Measurements from ENCODE around the gene PIEZO1. TPM values are rescaled to one million over a fixed set of nuclear protein-coding genes. Genes with fewer than 3 reads are reported as not detected.

PIEZO1 gene
- total RNA-seq, 2 donors from 2014 or later: 156 to 202 TPM

GRCh38 chr16:88820385-88821025, 35.5 kb upstream of the PIEZO1 start:
- peaks cover 0 to 8% of the 10 kb centered on the region in 2 donors for H3K36me3 ChIP-seq
- intact Hi-C loops (cut with DNase I): no loop called here
- no peaks in the 10 kb centered on the region for H3K4me1 ChIP-seq (replicated peaks)
- no peak overlapping the region for H3K27ac ChIP-seq
- no peak for DNase-seq (ENCODE audit: low spot score)
- H3K4me3 ChIP-seq: no peak overlapping the region
- no peaks in the 10 kb centered on the region for H3K9me3 ChIP-seq
- H3K27me3 ChIP-seq (replicated peaks; ENCODE audit: insufficient read depth): no peaks in the 10 kb centered on the region
- 90% methylated on average over 20 of the region's 20 CpGs for WGBS
- no peak for TF ChIP-seq POLR2AphosphoS5 (IDR thresholded peaks at IDR 0.05)
- TF ChIP-seq CTCF (IDR thresholded peaks at IDR 0.05): no peak
- no peak for TF ChIP-seq POLR2A (IDR thresholded peaks at IDR 0.05)

DNA sequence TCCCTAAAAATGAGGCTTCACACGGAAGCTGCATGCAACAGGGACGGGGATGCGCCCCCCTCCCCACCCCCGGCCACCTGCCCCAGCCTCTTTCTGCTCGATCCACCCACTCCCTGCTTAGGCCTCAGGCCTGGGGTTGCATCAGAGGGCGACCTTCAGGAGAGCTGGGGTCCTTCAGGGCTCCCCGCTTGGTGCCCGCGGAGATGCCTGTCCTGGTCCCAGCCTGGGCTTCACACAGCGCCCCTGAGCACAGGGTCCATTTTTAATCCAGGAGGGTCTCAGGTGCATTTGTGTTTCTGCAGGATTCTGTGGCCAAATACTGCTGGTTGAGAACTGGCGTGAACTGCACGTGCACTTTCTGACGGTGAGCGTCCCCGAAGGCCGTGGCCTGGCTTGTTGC, 34.1 kb upstream of the PIEZO1 start:
- Histone ChIP-seq H3K36me3 (peaks cover 0 to 8% of the 10 kb centered on the region in 2 donors), H3K4me1 (replicated peaks) (no peaks in the 10 kb centered on the region), H3K4me3 (no peak overlapping the region), H3K9me3 (no peaks in the 10 kb centered on the region), H3K27me3 (replicated peaks; ENCODE audit: insufficient read depth) (no peaks in the 10 kb centered on the region), H3K27ac (no peak overlapping the region)
- DNase-seq (ENCODE audit: low spot score): no peak
- 87% methylated on average over 16 of the region's 16 CpGs for WGBS
- intact Hi-C loops (cut with DNase I): no loop called here
- TF ChIP-seq CTCF (IDR thresholded peaks at IDR 0.05) (no peak), POLR2AphosphoS5 (IDR thresholded peaks at IDR 0.05) (no peak), POLR2A (IDR thresholded peaks at IDR 0.05) (no peak)

DNA sequence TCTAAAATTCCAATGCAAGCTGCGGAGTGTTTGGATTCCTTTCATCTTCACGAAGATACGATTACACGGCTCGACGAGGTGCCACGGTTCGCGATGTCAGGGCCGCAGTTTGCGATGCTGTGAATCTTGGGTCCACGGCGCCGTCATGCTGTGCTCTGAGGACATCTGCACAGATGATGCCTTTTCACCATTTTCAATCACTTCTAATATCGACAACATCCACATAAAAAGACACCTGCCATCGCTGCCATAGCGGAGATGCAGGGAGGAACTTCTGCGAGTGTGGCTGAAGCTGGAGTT, 33.5 kb upstream of the PIEZO1 start:
- intact Hi-C loops (cut with DNase I): no loop called here
- H3K4me3 ChIP-seq: no peak overlapping the region
- peaks cover 0 to 8% of the 10 kb centered on the region in 2 donors for H3K36me3 ChIP-seq
- WGBS: 69% methylated on average over 18 of the region's 18 CpGs
- no peaks in the 10 kb centered on the region for H3K9me3 ChIP-seq
- TF ChIP-seq POLR2A (IDR thresholded peaks at IDR 0.05): no peak
- TF ChIP-seq CTCF (IDR thresholded peaks at IDR 0.05): no peak
- TF ChIP-seq POLR2AphosphoS5 (IDR thresholded peaks at IDR 0.05): no peak
- H3K4me1 ChIP-seq (replicated peaks): no peaks in the 10 kb centered on the region
- DNase-seq (ENCODE audit: low spot score): no peak
- no peak overlapping the region for H3K27ac ChIP-seq
- no peaks in the 10 kb centered on the region for H3K27me3 ChIP-seq (replicated peaks; ENCODE audit: insufficient read depth)

- WGBS: 85% methylated on average over 32 of the region's 40 CpGs
- H3K27ac ChIP-seq: no peak overlapping the region
- DNase-seq (ENCODE audit: low spot score): no peak
- H3K4me3 ChIP-seq: no peak overlapping the region
- H3K9me3 ChIP-seq: no peaks in the 10 kb centered on the region
- intact Hi-C loops (cut with DNase I): no loop called here
- no peaks in the 10 kb centered on the region for H3K27me3 ChIP-seq (replicated peaks; ENCODE audit: insufficient read depth)
- H3K36me3 ChIP-seq: peaks cover 0 to 8% of the 10 kb centered on the region in 2 donors
- H3K4me1 ChIP-seq (replicated peaks): no peaks in the 10 kb centered on the region
- TF ChIP-seq CTCF (IDR thresholded peaks at IDR 0.05) (no peak), POLR2AphosphoS5 (IDR thresholded peaks at IDR 0.05) (no peak), POLR2A (IDR thresholded peaks at IDR 0.05) (no peak)
Measured at GRCh38 chr16:88817785-88818574, 33.0 kb upstream of the PIEZO1 start.
